Measurements from ENCODE around the gene ETV4.
A peak's percentile ranks its signal among the peaks of the same experiment; 100 is the strongest.
"Not testable (repeated sequence)": the region's sequence is repeated elsewhere in the genome, so short reads cannot be mapped to it uniquely, and the experiment has no call there.

ETV4 gene

GRCh38 chr17:43509440-43509839, 36.7 kb downstream of the ETV4 start:
- DNase-seq, result not testable (repeated sequence)

- no peak for DNase-seq
Measured at GRCh38 chr17:43490621-43491020, 55.5 kb downstream of the ETV4 start.

DNA sequence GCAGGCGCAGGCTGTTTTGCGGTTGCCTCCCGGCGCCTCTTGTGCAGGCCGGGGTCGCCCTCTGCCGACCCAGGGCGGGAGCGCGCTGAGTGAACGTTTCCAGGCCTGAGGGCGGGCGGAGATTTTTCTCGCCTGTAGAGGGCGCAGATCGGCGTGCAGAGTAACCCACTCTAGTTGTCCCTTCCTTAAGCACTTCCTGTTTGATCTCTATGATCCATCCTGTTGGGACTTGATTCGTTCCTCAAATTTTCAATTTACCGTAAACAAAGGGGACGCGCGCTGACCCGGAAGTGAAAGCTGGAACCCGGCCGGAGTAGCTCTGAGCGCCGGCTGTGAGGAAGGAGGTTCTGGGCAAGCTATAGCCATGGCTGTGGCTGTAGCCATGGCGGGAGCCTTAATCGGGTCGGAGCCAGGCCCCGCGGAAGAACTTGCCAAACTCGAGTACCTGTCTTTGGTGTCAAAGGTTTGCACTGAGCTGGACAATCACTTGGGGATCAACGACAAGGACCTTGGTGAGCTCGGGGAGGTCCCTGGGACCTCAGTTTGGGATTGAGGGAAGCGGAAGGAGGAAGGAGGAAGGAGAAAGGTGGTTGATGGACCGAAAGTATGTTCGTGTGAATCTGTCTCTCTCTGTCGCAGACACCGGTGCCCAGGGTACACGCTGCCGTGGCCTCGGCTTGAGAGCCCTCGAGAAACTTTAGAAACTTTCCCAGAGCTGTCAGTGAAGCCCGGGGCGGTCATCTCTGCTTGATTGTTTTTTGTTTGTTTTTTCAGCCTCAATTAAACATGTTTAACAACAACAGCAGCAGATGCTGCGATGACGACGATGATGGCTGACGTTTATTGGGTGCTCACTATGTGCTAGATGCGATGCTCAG, 62.2 kb downstream of the ETV4 start, which contains the start of gene DHX8:
Gene DHX8 (plus strand): TSS at position 302 of the 878 bp plus-strand sequence. CDS start 63 bp downstream, at position 365.
- peak; percentile 100 for DNase-seq

DNA sequence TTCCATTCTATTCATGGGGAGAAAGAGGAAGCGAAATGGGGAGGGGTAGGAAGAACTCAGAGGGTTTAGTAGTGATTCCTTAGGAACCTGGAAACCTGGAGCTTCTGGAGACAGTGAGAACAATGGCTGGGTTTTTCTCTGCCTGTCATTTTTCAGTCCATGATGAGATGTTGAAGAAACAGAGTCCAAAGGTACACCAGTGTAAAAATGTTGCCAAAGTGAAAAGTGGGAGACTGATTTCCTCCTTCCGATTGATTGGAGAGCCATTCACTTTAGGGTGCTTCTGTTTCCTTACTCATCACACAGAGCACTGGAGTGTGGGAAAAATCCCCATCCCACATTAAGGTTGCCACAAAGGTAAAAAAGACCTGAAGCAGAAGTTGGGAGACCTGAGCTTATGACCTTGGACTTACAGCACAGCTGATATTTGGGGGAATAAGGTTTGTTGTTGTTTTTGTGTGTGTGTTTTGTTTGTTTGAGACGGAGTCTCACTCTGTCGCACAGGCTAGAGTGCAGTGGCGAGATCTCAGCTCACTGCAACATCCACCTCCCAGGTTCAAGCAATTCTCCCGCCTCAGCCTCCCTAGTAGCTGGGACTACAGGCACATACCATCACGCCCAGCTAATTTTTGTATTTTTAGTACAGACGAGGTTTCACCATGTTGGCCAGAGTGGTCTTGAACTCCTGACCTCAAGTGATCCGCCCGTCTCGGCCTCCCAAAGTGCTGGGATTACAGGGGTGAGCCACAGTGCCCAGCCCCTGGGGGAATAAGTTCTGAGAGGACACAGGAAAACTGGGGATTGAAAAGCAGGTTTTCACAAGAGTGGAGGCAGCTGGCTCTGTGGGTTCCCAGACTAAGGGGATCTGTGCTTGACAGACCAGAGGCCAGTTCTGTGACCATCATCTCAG, 63.8 kb downstream of the ETV4 start:
- DNase-seq, result no peak

GRCh38 chr17:43479948-43480347, 66.2 kb downstream of the ETV4 start:
- DNase-seq, result no peak
